Activated T-cell treated with anti-CD3 and anti-CD28 coated beads, Interleukin-2, amount 50 U/mL, for 72 hours (primary cell): ENCODE data around the gene BCL2L13. TPM values are rescaled to one million over a fixed set of nuclear protein-coding genes. Genes with fewer than 3 reads are reported as not detected.
A peak's percentile ranks its signal among the peaks of the same experiment; 100 is the strongest.
"Not testable (repeated sequence)": the region's sequence is repeated elsewhere in the genome, so short reads cannot be mapped to it uniquely, and the experiment has no call there.

Experiments used
- ATAC-seq, 2 donors: fragments of 150-1000 bp; cut with Tn5 transposase; replicated peaks in 1 of 2; 2 replicates each; pipeline ENCODE4 v1.10.0; 2021; ENCODE audit warnings: moderate library complexity in 2 of 2, mild to moderate bottlenecking in 1 of 2
- DNase-seq, 2 donors: peaks; one replicate each; pipeline ENCODE4 v3.0.0; 2021 to 2022; ENCODE audit warnings: mixed read lengths in 1 of 2
- H3K27ac Mint-ChIP-seq: one replicate; pipeline ENCODE4 v1.8.0; 2022; ENCODE audit warnings: mild to moderate bottlenecking, moderate library complexity, mixed read lengths
- H3K27me3 Mint-ChIP-seq: one replicate; pipeline ENCODE4 v1.8.0; 2022; ENCODE audit warnings: low read depth, mixed read lengths
- H3K36me3 Mint-ChIP-seq, 2 donors: one replicate each; pipeline ENCODE4 v1.8.0; 2022; ENCODE audit warnings: mixed read lengths in 2 of 2, mild to moderate bottlenecking in 1 of 2; ENCODE audit not compliant: insufficient read depth in 2 of 2
- H3K4me1 Mint-ChIP-seq: one replicate; pipeline ENCODE4 v1.8.0; 2022; ENCODE audit warnings: low read depth, mixed read lengths
- H3K4me3 Mint-ChIP-seq, 2 donors: one replicate each; pipeline ENCODE4 v1.8.0; 2022; ENCODE audit warnings: mild to moderate bottlenecking in 2 of 2, mixed read lengths in 2 of 2, moderate library complexity in 2 of 2
- H3K9me3 Mint-ChIP-seq, 2 donors: one replicate each; pipeline ENCODE4 v1.8.0; 2022; ENCODE audit warnings: mixed read lengths in 2 of 2
- total RNA-seq, 2 donors: library from RNA; stranded (reverse); gene quantifications; one replicate each; pipeline ENCODE4 v1.2.3, GENCODE V29; 2022

Gene BCL2L13
- total RNA-seq, 2 donors from 2014 or later, result 42.1 to 46.9 TPM

GRCh38 chr22:17627961-17628405 lies 10.6 kb upstream of the BCL2L13 start:
- ATAC-seq (no peak), DNase-seq (no peak)
- peak overlapping the region; percentile 97 for H3K27ac Mint-ChIP-seq
- H3K4me1 Mint-ChIP-seq, result peaks cover 21% of the 10 kb centered on the region
- H3K27me3 Mint-ChIP-seq, result no peaks in the 10 kb centered on the region
- peak overlapping the region; percentile 94 to 99 for H3K4me3 Mint-ChIP-seq
- peaks cover 0 to 1% of the 10 kb centered on the region in 2 donors for H3K36me3 Mint-ChIP-seq
- no peaks in the 10 kb centered on the region for H3K9me3 Mint-ChIP-seq

- Mint-ChIP-seq H3K36me3 (peaks cover 0 to 1% of the 10 kb centered on the region in 2 donors), H3K4me3 (peak within 1 kb of the TSS; percentile 94 to 99), H3K27me3 (no peaks in the 10 kb centered on the region), H3K27ac (peak within 1 kb of the TSS; percentile 97), H3K4me1 (peaks cover 17% of the 10 kb centered on the region), H3K9me3 (no peaks in the 10 kb centered on the region)
- DNase-seq (peak; percentile 95), ATAC-seq (peak; percentile 100)
These were observed 10.0 kb upstream of the BCL2L13 start, which contains the start of gene ATP6V1E1 for GRCh38 chr22:17628406-17629172. Gene ATP6V1E1, minus strand, starts transcription at chr22:17628749. Its CDS starts 114 bp downstream, at chr22:17628635.

- DNase-seq (no peak), ATAC-seq (no peak)
- Mint-ChIP-seq H3K9me3 (no peaks in the 10 kb centered on the region), H3K4me1 (peaks cover 16% of the 10 kb centered on the region), H3K27ac (peak overlapping the region; percentile 97), H3K27me3 (no peaks in the 10 kb centered on the region), H3K4me3 (peak overlapping the region; percentile 94 to 99), H3K36me3 (peaks cover 0 to 1% of the 10 kb centered on the region in 2 donors)
These were observed 9.4 kb upstream of the BCL2L13 start for GRCh38 chr22:17629173-17629489.

GRCh38 chr22:17629641-17630040 lies 8.9 kb upstream of the BCL2L13 start:
- DNase-seq (no peak), ATAC-seq (no peak)
- Mint-ChIP-seq H3K36me3 (peaks cover 0 to 1% of the 10 kb centered on the region in 2 donors), H3K4me3 (peak overlapping the region; percentile 94 to 99), H3K4me1 (peaks cover 14% of the 10 kb centered on the region), H3K27ac (peak overlapping the region; percentile 84), H3K9me3 (no peaks in the 10 kb centered on the region), H3K27me3 (no peaks in the 10 kb centered on the region)

- no peak overlapping the region for H3K27ac Mint-ChIP-seq
- ATAC-seq (no peak), DNase-seq (no peak)
- H3K36me3 Mint-ChIP-seq, result peaks cover 0 to 1% of the 10 kb centered on the region in 2 donors
- H3K27me3 Mint-ChIP-seq, result no peaks in the 10 kb centered on the region
- H3K9me3 Mint-ChIP-seq, result no peaks in the 10 kb centered on the region
- H3K4me3 Mint-ChIP-seq, result no peak overlapping the region
- H3K4me1 Mint-ChIP-seq, result peaks cover 9% of the 10 kb centered on the region
These were observed 7.4 kb upstream of the BCL2L13 start for GRCh38 chr22:17631076-17631565.

GRCh38 chr22:17633217-17633997 lies 5.2 kb upstream of the BCL2L13 start:
- Mint-ChIP-seq H3K36me3 (peaks cover 4 to 5% of the 10 kb centered on the region in 2 donors), H3K4me3 (no peak overlapping the region), H3K27ac (no peak overlapping the region), H3K9me3 (no peaks in the 10 kb centered on the region), H3K27me3 (no peaks in the 10 kb centered on the region), H3K4me1 (peaks cover 15% of the 10 kb centered on the region)
- DNase-seq (no peak), ATAC-seq (no peak)

GRCh38 chr22:17633998-17634323 lies 4.6 kb upstream of the BCL2L13 start:
- Mint-ChIP-seq H3K36me3 (peaks cover 4 to 5% of the 10 kb centered on the region in 2 donors), H3K27ac (no peak overlapping the region), H3K27me3 (no peaks in the 10 kb centered on the region), H3K4me3 (no peak overlapping the region), H3K9me3 (no peaks in the 10 kb centered on the region), H3K4me1 (peaks cover 16% of the 10 kb centered on the region)
- ATAC-seq (no peak), DNase-seq (no peak)

- H3K27ac Mint-ChIP-seq, result no peak overlapping the region
- H3K36me3 Mint-ChIP-seq, result peaks cover 5 to 9% of the 10 kb centered on the region in 2 donors
- no peaks in the 10 kb centered on the region for H3K9me3 Mint-ChIP-seq
- no peak for DNase-seq
- ATAC-seq, result no peak
- H3K4me1 Mint-ChIP-seq, result peaks cover 19% of the 10 kb centered on the region
- H3K27me3 Mint-ChIP-seq, result no peaks in the 10 kb centered on the region
- no peak overlapping the region for H3K4me3 Mint-ChIP-seq
These were observed 3.9 kb upstream of the BCL2L13 start for GRCh38 chr22:17634696-17635095.

GRCh38 chr22:17636850-17637249 lies 1.7 kb upstream of the BCL2L13 start:
- H3K27ac Mint-ChIP-seq, H3K4me3 Mint-ChIP-seq, DNase-seq, H3K9me3 Mint-ChIP-seq, ATAC-seq, H3K27me3 Mint-ChIP-seq: not testable (repeated sequence)
- Mint-ChIP-seq H3K4me1 (peaks cover 36% of the 10 kb centered on the region), H3K36me3 (peaks cover 5 to 16% of the 10 kb centered on the region in 2 donors)

GRCh38 chr22:17637490-17638181 lies 921 bp upstream of the BCL2L13 start:
- DNase-seq (peak in 1 of 2 donors; percentile 2), ATAC-seq (no peak)
- peak overlapping the region; percentile 96 for H3K27ac Mint-ChIP-seq
- peaks cover 5 to 21% of the 10 kb centered on the region in 2 donors for H3K36me3 Mint-ChIP-seq
- H3K27me3 Mint-ChIP-seq, result no peaks in the 10 kb centered on the region
- H3K9me3 Mint-ChIP-seq, result no peaks in the 10 kb centered on the region
- peaks cover 41% of the 10 kb centered on the region for H3K4me1 Mint-ChIP-seq
- peak overlapping the region; percentile 96 for H3K4me3 Mint-ChIP-seq

- peak overlapping the region; percentile 96 for H3K4me3 Mint-ChIP-seq
- H3K36me3 Mint-ChIP-seq, result peaks cover 5 to 23% of the 10 kb centered on the region in 2 donors
- DNase-seq (peak in 1 of 2 donors; percentile 14), ATAC-seq (peak; percentile 23 to 27)
- no peaks in the 10 kb centered on the region for H3K9me3 Mint-ChIP-seq
- peaks cover 43% of the 10 kb centered on the region for H3K4me1 Mint-ChIP-seq
- peak overlapping the region; percentile 96 for H3K27ac Mint-ChIP-seq
- H3K27me3 Mint-ChIP-seq, result no peaks in the 10 kb centered on the region
These were observed 450 bp upstream of the BCL2L13 start for GRCh38 chr22:17638182-17638431.

- Mint-ChIP-seq H3K4me1 (peaks cover 38% of the 10 kb centered on the region), H3K9me3 (no peaks in the 10 kb centered on the region), H3K36me3 (peaks cover 5 to 23% of the 10 kb centered on the region in 2 donors), H3K4me3 (peak overlapping the region; percentile 96), H3K27ac (peak overlapping the region; percentile 96), H3K27me3 (no peaks in the 10 kb centered on the region)
- peak in 1 of 2 donors; percentile 22 for DNase-seq
- no peak for ATAC-seq
These were observed 737 bp downstream of the BCL2L13 start for GRCh38 chr22:17639247-17639741.

- no peak overlapping the region for H3K4me3 Mint-ChIP-seq
- DNase-seq, result no peak
- peaks cover 5 to 23% of the 10 kb centered on the region in 2 donors for H3K36me3 Mint-ChIP-seq
- peaks cover 38% of the 10 kb centered on the region for H3K4me1 Mint-ChIP-seq
- no peak for ATAC-seq
- no peaks in the 10 kb centered on the region for H3K9me3 Mint-ChIP-seq
- peak overlapping the region; percentile 33 for H3K27ac Mint-ChIP-seq
- no peaks in the 10 kb centered on the region for H3K27me3 Mint-ChIP-seq
These were observed 2.7 kb downstream of the BCL2L13 start for GRCh38 chr22:17641269-17641668.
